OCI-LY1 (cell line): Measurements from ENCODE around the gene BMP7.
A peak's percentile ranks its signal among the peaks of the same experiment; 100 is the strongest.

Experiments
- H2AFZ ChIP-seq: fragments of 200-600 bp; sonication (generic), shearing (Covaris generic); 2 replicates; pipeline ENCODE4 v1.6.0; 2014; ENCODE audit warnings: antibody characterized with exemption, mild to moderate bottlenecking, low read length
- H3F3A ChIP-seq: fragments of 200-600 bp; sonication (generic), shearing (Covaris generic); 2 replicates; pipeline ENCODE4 v1.6.0; 2014; ENCODE audit warnings: mild to moderate bottlenecking, antibody characterized with exemption, low read length, moderate library complexity; ENCODE audit not compliant: insufficient read depth
- H3K27ac ChIP-seq: fragments of 200-600 bp; sonication (generic); 2 replicates; pipeline ENCODE4 v1.5.1; 2014; ENCODE audit warnings: low read length, mixed run types, mild to moderate bottlenecking, low read depth; ENCODE audit not compliant: poor library complexity, severe bottlenecking
- H3K27me3 ChIP-seq: fragments of 200-600 bp; sonication (generic); 2 replicates; pipeline ENCODE4 v1.6.0; 2014; ENCODE audit warnings: antibody characterized with exemption, mild to moderate bottlenecking, low read length, moderate library complexity; ENCODE audit not compliant: insufficient read depth
- H3K36me3 ChIP-seq: fragments of 200-600 bp; sonication (generic); 2 replicates; pipeline ENCODE4 v1.6.1; 2014; ENCODE audit warnings: mild to moderate bottlenecking, antibody characterized with exemption, low read length, moderate library complexity, mixed read lengths; ENCODE audit not compliant: insufficient read depth
- H3K4me1 ChIP-seq: fragments of 200-600 bp; sonication (generic); 2 replicates; pipeline ENCODE4 v1.5.1; 2014; ENCODE audit warnings: mild to moderate bottlenecking, low read length, moderate library complexity; ENCODE audit not compliant: insufficient read depth, severe bottlenecking
- H3K4me2 ChIP-seq: fragments of 200-600 bp; sonication (generic), shearing (Covaris generic); 2 replicates; pipeline ENCODE4 v1.6.1; 2014; ENCODE audit warnings: low read length
- H3K4me3 ChIP-seq: fragments of 200-600 bp; sonication (generic); 2 replicates; pipeline ENCODE4 v1.5.1; 2014; ENCODE audit warnings: low read length, low read depth, mild to moderate bottlenecking, mixed read lengths; ENCODE audit not compliant: poor library complexity, severe bottlenecking
- H3K79me2 ChIP-seq: fragments of 200-600 bp; shearing (Covaris generic); 2 replicates; pipeline ENCODE4 v1.6.1; 2016; ENCODE audit warnings: mixed run types, low read length, mixed read lengths; ENCODE audit not compliant: insufficient read depth
- H3K9ac ChIP-seq: fragments of 200-600 bp; sonication (generic), shearing (Covaris generic); 2 replicates; pipeline ENCODE4 v1.6.1; 2014; ENCODE audit warnings: mild to moderate bottlenecking, low read length, mixed read lengths
- H3K9me2 ChIP-seq: fragments of 200-600 bp; sonication (generic), shearing (Covaris generic); 2 replicates; pipeline ENCODE4 v1.6.1; 2014; ENCODE audit warnings: low read depth, mild to moderate bottlenecking, low read length, mixed read lengths
- H3K9me3 ChIP-seq: fragments of 200-600 bp; shearing (Covaris generic); 2 replicates; pipeline ENCODE4 v1.6.1; 2014; ENCODE audit warnings: low read length, mixed read lengths
- H4K20me1 ChIP-seq: fragments of 200-600 bp; sonication (generic), shearing (Covaris generic); 2 replicates; pipeline ENCODE4 v1.6.0; 2016; ENCODE audit warnings: mild to moderate bottlenecking, low read length; ENCODE audit not compliant: insufficient read depth
- EZH2 ChIP-seq: fragments of 200-600 bp; sonication (generic), shearing (Covaris generic); IDR thresholded peaks from 2 replicates; pipeline ENCODE4 v1.8.0; 2017; ENCODE audit warnings: borderline replicate concordance, mixed run types, mild to moderate bottlenecking, antibody characterized with exemption, low read length, moderate library complexity, mixed read lengths
- TF ChIP-seq, protein P1 (sequence below): fragments of 200-600 bp; sonication (generic), shearing (Covaris generic); IDR thresholded peaks from 2 replicates; pipeline ENCODE4 v1.5.1; 2017; ENCODE audit warnings: mild to moderate bottlenecking, antibody characterized with exemption, low read length, moderate library complexity, mixed read lengths

BMP7 gene

DNA sequence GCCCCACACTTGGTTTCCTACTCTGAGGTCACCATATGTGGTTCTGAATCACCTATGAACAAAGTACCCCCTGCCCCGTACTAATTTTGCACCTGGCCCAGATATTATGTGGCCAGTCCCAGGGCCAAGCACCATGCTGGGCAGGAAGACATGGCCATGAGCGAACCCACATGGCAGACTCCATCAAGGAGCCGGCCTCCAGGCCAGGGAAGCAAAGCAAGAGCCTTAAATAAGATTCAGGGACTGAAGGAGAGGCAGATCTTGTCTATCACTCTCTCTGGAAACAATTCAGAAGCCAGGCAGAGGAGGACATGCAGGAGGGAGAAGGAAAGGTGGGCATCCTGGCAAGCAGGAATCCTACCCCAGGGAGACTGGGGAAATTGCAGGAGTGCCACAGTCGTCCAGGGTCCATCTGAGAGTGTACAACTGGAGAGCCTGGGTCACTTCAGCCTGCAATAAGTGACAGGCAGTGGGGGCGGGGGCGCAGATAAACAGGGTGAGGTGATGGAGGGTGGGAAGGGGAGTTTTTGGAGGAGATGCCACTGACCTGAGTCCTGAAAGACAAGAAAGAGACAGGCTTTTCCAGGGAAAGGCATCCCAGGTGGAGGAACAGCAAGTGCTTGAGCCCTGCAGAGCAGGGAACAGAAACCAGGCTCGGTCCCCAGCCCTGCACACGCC lies 2.1 kb upstream of the BMP7 start:
- no peak for TF ChIP-seq EZH2
- TF ChIP-seq, protein P1, sequence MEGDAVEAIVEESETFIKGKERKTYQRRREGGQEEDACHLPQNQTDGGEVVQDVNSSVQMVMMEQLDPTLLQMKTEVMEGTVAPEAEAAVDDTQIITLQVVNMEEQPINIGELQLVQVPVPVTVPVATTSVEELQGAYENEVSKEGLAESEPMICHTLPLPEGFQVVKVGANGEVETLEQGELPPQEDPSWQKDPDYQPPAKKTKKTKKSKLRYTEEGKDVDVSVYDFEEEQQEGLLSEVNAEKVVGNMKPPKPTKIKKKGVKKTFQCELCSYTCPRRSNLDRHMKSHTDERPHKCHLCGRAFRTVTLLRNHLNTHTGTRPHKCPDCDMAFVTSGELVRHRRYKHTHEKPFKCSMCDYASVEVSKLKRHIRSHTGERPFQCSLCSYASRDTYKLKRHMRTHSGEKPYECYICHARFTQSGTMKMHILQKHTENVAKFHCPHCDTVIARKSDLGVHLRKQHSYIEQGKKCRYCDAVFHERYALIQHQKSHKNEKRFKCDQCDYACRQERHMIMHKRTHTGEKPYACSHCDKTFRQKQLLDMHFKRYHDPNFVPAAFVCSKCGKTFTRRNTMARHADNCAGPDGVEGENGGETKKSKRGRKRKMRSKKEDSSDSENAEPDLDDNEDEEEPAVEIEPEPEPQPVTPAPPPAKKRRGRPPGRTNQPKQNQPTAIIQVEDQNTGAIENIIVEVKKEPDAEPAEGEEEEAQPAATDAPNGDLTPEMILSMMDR, result no peak
- Histone ChIP-seq H3K27me3 (no peaks in the 10 kb centered on the region), H3K4me1 (peaks cover 66% of the 10 kb centered on the region), H3K36me3 (peaks cover 22% of the 10 kb centered on the region), H3K9me3 (no peaks in the 10 kb centered on the region), H3K9ac (peak overlapping the region; percentile 92), H2AFZ (no peak overlapping the region), H3F3A (0 out of 2 replicates have a peak, but pooled peaks cover 5% of the 10 kb centered on the region), H3K79me2 (peaks cover 39% of the 10 kb centered on the region), H3K4me3 (peak overlapping the region; percentile 87), H3K4me2 (peak overlapping the region; percentile 91), H4K20me1 (no peaks in the 10 kb centered on the region), H3K9me2 (no peaks in the 10 kb centered on the region), H3K27ac (peak overlapping the region; percentile 99)

DNA sequence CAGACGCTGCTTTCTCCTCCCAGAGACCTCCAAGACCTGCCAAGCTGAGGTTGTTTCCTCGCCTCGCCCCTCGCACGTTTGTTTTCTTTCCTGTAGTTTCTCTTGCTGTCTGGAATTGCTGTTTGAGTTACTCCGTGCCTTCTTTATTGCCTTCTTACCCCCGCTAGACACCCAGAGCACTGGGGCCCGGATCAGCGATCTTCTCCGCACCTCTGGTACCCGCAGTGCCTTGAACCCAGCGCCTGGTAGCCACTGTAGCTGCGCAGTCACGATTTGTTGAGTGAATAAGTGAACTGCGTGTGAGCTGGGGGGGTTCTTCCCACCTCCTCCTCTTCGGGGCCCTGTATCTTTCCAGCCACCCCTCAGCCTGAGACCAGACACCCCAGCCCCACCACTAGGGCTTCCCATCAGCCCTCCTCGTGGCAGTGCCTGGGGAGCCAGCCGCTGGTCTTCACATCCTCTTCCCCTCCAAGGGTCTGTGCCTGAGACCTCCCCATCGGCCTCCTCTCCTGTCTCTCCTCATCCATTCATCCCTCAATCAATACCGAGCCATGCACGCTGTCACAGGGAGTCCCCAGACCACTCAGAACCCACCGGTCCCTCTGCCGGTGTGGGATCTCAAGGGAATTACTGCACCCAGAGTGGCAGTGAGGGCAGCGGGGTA lies 849 bp upstream of the BMP7 start:
- peaks cover 58% of the 10 kb centered on the region for H3K4me1 ChIP-seq
- peak overlapping the region; percentile 99 for H3K27ac ChIP-seq
- H3K9me3 ChIP-seq, result no peaks in the 10 kb centered on the region
- H3K9ac ChIP-seq, result peak overlapping the region; percentile 92
- H3K79me2 ChIP-seq, result peaks cover 52% of the 10 kb centered on the region
- peak overlapping the region; percentile 91 for H3K4me2 ChIP-seq
- no peaks in the 10 kb centered on the region for H4K20me1 ChIP-seq
- H3K27me3 ChIP-seq, result no peaks in the 10 kb centered on the region
- TF ChIP-seq, protein P1, result 0 out of 2 replicates have a peak, but pooled peaks have one; percentile 18
- no peak for TF ChIP-seq EZH2
- H3F3A ChIP-seq, result 0 out of 2 replicates have a peak, but pooled peaks cover 5% of the 10 kb centered on the region
- H2AFZ ChIP-seq, result no peak overlapping the region
- peak overlapping the region; percentile 87 for H3K4me3 ChIP-seq
- peaks cover 34% of the 10 kb centered on the region for H3K36me3 ChIP-seq
- H3K9me2 ChIP-seq, result no peaks in the 10 kb centered on the region

DNA sequence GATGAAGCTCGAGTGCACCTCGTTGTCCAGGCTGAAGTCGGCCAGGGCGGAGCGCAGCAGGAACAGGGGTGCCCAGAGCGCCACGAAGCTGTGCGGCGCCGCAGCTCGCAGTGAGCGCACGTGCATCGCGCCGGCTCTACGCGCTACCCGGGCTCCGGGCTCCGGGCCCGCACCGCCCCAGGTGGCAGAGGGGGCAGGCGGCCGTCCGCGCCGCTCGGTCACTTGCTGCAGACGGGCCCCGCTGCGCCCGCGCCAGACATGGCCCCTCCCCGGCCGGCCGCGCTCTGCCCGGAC lies 497 bp downstream of the BMP7 start:
- Histone ChIP-seq H3K4me3 (peak overlapping the region; percentile 87), H2AFZ (no peak overlapping the region), H3K27me3 (no peaks in the 10 kb centered on the region), H3K4me1 (peaks cover 58% of the 10 kb centered on the region), H3K79me2 (peaks cover 65% of the 10 kb centered on the region), H3K9me2 (no peaks in the 10 kb centered on the region), H3K36me3 (peaks cover 48% of the 10 kb centered on the region), H3K9me3 (no peaks in the 10 kb centered on the region), H3F3A (no peaks in the 10 kb centered on the region), H3K27ac (peak overlapping the region; percentile 87), H3K9ac (peak overlapping the region; percentile 92), H3K4me2 (peak overlapping the region; percentile 91), H4K20me1 (no peaks in the 10 kb centered on the region)
- TF ChIP-seq EZH2, result no peak
- TF ChIP-seq, protein P1, result no peak
